Mesendoderm (in vitro differentiated cells): ENCODE data around the gene NDUFAF5.

ENCODE experiments used
- DNase-seq: peaks from one replicate; pipeline ENCODE4 v3.0.0; 2013
- H2AK5ac ChIP-seq: 2 replicates; pipeline ENCODE4 v1.6.1; 2013; ENCODE audit warnings: low read length, inconsistent platforms
- H2BK120ac ChIP-seq: 2 replicates; pipeline ENCODE4 v1.6.1; 2013; ENCODE audit warnings: low read depth, mild to moderate bottlenecking, low read length, moderate library complexity, mixed read lengths
- H2BK15ac ChIP-seq: replicated peaks from 2 replicates; pipeline ENCODE4 v1.6.1; 2013; ENCODE audit warnings: low read depth, mild to moderate bottlenecking, moderate library complexity
- H2BK5ac ChIP-seq: 2 replicates; pipeline ENCODE4 v1.6.1; 2013; ENCODE audit warnings: low read length, inconsistent platforms
- H3K18ac ChIP-seq: 2 replicates; pipeline ENCODE4 v1.6.1; 2013; ENCODE audit warnings: mild to moderate bottlenecking, low read length, mixed read lengths
- H3K23ac ChIP-seq: one replicate; pipeline ENCODE4 v1.6.1; 2013; ENCODE audit warnings: low read length
- H3K27ac ChIP-seq: 2 replicates; pipeline ENCODE4 v1.5.1; 2013; ENCODE audit warnings: low read depth, mild to moderate bottlenecking, inconsistent platforms, low read length, moderate library complexity
- H3K27me3 ChIP-seq: 2 replicates; pipeline ENCODE4 v1.6.1; 2013; ENCODE audit warnings: low read length, control low read depth, mild to moderate bottlenecking, inconsistent platforms; ENCODE audit not compliant: insufficient read depth, poor library complexity
- H3K36me3 ChIP-seq: 2 replicates; pipeline ENCODE4 v1.6.1; 2013; ENCODE audit warnings: low read length, inconsistent platforms; ENCODE audit not compliant: control insufficient read depth, insufficient read depth
- H3K4ac ChIP-seq: one replicate; pipeline ENCODE4 v1.6.1; 2013; ENCODE audit warnings: low read depth, mild to moderate bottlenecking, low read length, moderate library complexity
- H3K4me1 ChIP-seq: 2 replicates; pipeline ENCODE4 v1.6.1; 2013; ENCODE audit warnings: low read depth, low read length, inconsistent platforms; ENCODE audit not compliant: control insufficient read depth
- H3K4me2 ChIP-seq: 2 replicates; pipeline ENCODE4 v1.6.1; 2013; ENCODE audit warnings: low read length
- H3K4me3 ChIP-seq: 2 replicates; pipeline ENCODE4 v1.5.1; 2013; ENCODE audit warnings: mild to moderate bottlenecking, low read length
- H3K56ac ChIP-seq: one replicate; pipeline ENCODE4 v1.6.1; 2013; ENCODE audit warnings: low read length
- H3K79me1 ChIP-seq: 2 replicates; pipeline ENCODE4 v1.6.1; 2013; ENCODE audit warnings: low read length, inconsistent platforms
- H3K79me2 ChIP-seq: 2 replicates; pipeline ENCODE4 v1.6.1; 2013; ENCODE audit warnings: mild to moderate bottlenecking, low read length; ENCODE audit not compliant: control insufficient read depth, insufficient read depth
- H3K9ac ChIP-seq: 2 replicates; pipeline ENCODE4 v1.6.1; 2013; ENCODE audit warnings: low read length, inconsistent platforms
- H4K5ac ChIP-seq: one replicate; pipeline ENCODE4 v1.6.1; 2013; ENCODE audit warnings: low read length
- H4K8ac ChIP-seq: one replicate; pipeline ENCODE4 v1.6.1; 2013; ENCODE audit warnings: low read depth, mild to moderate bottlenecking, control low read depth, low read length, moderate library complexity
- WGBS: extraction: QIAGEN DNeasy Blood & Tissue Kit; methylation state at CpG from one replicate; pipeline ENCODE4 v1.1.7; 2013; ENCODE audit warnings: low lambda C conversion rate, missing lambda C conversion rate; ENCODE audit not compliant: insufficient coverage; ENCODE audit errors: extremely low coverage; 5-methylcytosine and 5-hydroxymethylcytosine counted together

Gene NDUFAF5

GRCh38 chr20:13793001-13793400 lies 8.2 kb downstream of the NDUFAF5 start:
- no peak overlapping the region for H2AK5ac ChIP-seq
- H3K4me3 ChIP-seq, result no peak overlapping the region
- H3K23ac ChIP-seq, result no peak overlapping the region
- H3K79me1 ChIP-seq, result peaks cover 2% of the 10 kb centered on the region
- no peak overlapping the region for H2BK5ac ChIP-seq
- no peak overlapping the region for H3K18ac ChIP-seq
- no peak overlapping the region for H3K4ac ChIP-seq
- H3K79me2 ChIP-seq, result no peaks in the 10 kb centered on the region
- no CpG with 5 or more reads among the region's 1 CpG for WGBS
- no peak overlapping the region for H4K8ac ChIP-seq
- no peak overlapping the region for H3K56ac ChIP-seq
- DNase-seq, result no peak
- H3K27ac ChIP-seq, result no peak overlapping the region
- H3K36me3 ChIP-seq, result peaks cover 8% of the 10 kb centered on the region
- no peak overlapping the region for H3K9ac ChIP-seq
- H3K4me1 ChIP-seq, result no peaks in the 10 kb centered on the region
- H2BK15ac ChIP-seq, result no peak overlapping the region
- H3K27me3 ChIP-seq, result no peaks in the 10 kb centered on the region
- H3K4me2 ChIP-seq, result no peak overlapping the region
- H2BK120ac ChIP-seq, result no peak overlapping the region
- H4K5ac ChIP-seq, result no peak overlapping the region

- Histone ChIP-seq H2BK15ac (no peak overlapping the region), H3K23ac (no peak overlapping the region), H3K27me3 (no peaks in the 10 kb centered on the region), H3K56ac (no peak overlapping the region), H3K4me2 (no peak overlapping the region), H3K79me1 (peaks cover 2% of the 10 kb centered on the region), H3K27ac (no peak overlapping the region), H3K36me3 (peaks cover 8% of the 10 kb centered on the region), H4K8ac (no peak overlapping the region), H3K9ac (no peak overlapping the region), H3K4me1 (no peaks in the 10 kb centered on the region), H3K4me3 (no peak overlapping the region), H2BK5ac (no peak overlapping the region), H3K79me2 (no peaks in the 10 kb centered on the region), H3K18ac (no peak overlapping the region), H3K4ac (no peak overlapping the region), H4K5ac (no peak overlapping the region), H2AK5ac (no peak overlapping the region), H2BK120ac (no peak overlapping the region)
- WGBS, result no CpG with 5 or more reads among the region's 6 CpGs
- DNase-seq, result no peak
Observed at GRCh38 chr20:13794667-13795066, 9.8 kb downstream of the NDUFAF5 start.

DNA sequence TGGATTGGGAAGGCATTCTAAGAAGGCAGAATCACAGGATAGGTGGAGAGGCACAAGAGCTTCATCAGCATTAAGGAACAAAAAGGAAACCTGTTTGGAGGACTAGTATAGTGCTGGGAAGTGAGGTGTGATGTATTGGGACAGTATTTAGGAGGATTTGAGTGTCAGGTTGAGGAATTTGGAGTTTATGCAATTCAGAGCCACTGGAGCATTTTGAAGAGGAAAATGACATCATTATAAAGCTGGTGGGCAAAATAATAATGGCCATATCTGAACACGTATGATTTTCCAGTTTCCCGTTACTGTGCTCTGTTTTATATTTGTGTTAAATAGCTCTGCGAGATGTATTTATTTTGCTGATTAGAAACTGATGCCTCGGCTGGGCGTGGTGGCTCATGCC lies 14.2 kb downstream of the NDUFAF5 start:
- no peak overlapping the region for H3K18ac ChIP-seq
- no peaks in the 10 kb centered on the region for H3K4me1 ChIP-seq
- no peak overlapping the region for H3K4ac ChIP-seq
- no peak overlapping the region for H3K23ac ChIP-seq
- no peak overlapping the region for H3K56ac ChIP-seq
- no peak overlapping the region for H2BK120ac ChIP-seq
- no peaks in the 10 kb centered on the region for H3K27me3 ChIP-seq
- no peak overlapping the region for H2AK5ac ChIP-seq
- H2BK5ac ChIP-seq, result no peak overlapping the region
- no peak for DNase-seq
- H2BK15ac ChIP-seq, result no peak overlapping the region
- no peak overlapping the region for H3K4me3 ChIP-seq
- no peak overlapping the region for H4K5ac ChIP-seq
- no peak overlapping the region for H3K4me2 ChIP-seq
- no peak overlapping the region for H3K27ac ChIP-seq
- no peaks in the 10 kb centered on the region for H3K79me1 ChIP-seq
- H3K79me2 ChIP-seq, result no peaks in the 10 kb centered on the region
- H3K9ac ChIP-seq, result no peak overlapping the region
- peaks cover 7% of the 10 kb centered on the region for H3K36me3 ChIP-seq
- no CpG with 5 or more reads among the region's 5 CpGs for WGBS
- H4K8ac ChIP-seq, result no peak overlapping the region

- Histone ChIP-seq H3K27me3 (no peaks in the 10 kb centered on the region), H3K23ac (no peak overlapping the region), H3K36me3 (peaks cover 7% of the 10 kb centered on the region), H2BK15ac (no peak overlapping the region), H3K4ac (no peak overlapping the region), H4K5ac (no peak overlapping the region), H3K9ac (no peak overlapping the region), H4K8ac (no peak overlapping the region), H3K4me3 (no peak overlapping the region), H3K79me1 (no peaks in the 10 kb centered on the region), H3K79me2 (no peaks in the 10 kb centered on the region), H3K56ac (no peak overlapping the region), H2BK120ac (no peak overlapping the region), H3K18ac (no peak overlapping the region), H3K27ac (no peak overlapping the region), H3K4me2 (no peak overlapping the region), H3K4me1 (no peaks in the 10 kb centered on the region), H2BK5ac (no peak overlapping the region), H2AK5ac (no peak overlapping the region)
- no peak for DNase-seq
- 100% methylated on average over 1 of the region's 2 CpGs for WGBS
Observed at GRCh38 chr20:13799974-13800373, 15.1 kb downstream of the NDUFAF5 start.

GRCh38 chr20:13800728-13801134 lies 15.9 kb downstream of the NDUFAF5 start:
- no peak overlapping the region for H3K18ac ChIP-seq
- WGBS, result no CpG with 5 or more reads among the region's 7 CpGs
- DNase-seq, result no peak
- H3K79me2 ChIP-seq, result no peaks in the 10 kb centered on the region
- H3K4me1 ChIP-seq, result no peaks in the 10 kb centered on the region
- no peak overlapping the region for H3K4me2 ChIP-seq
- no peaks in the 10 kb centered on the region for H3K27me3 ChIP-seq
- H3K23ac ChIP-seq, result no peak overlapping the region
- H2BK120ac ChIP-seq, result no peak overlapping the region
- no peak overlapping the region for H3K9ac ChIP-seq
- H4K8ac ChIP-seq, result no peak overlapping the region
- H3K4ac ChIP-seq, result no peak overlapping the region
- no peak overlapping the region for H2BK5ac ChIP-seq
- H2BK15ac ChIP-seq, result no peak overlapping the region
- H3K36me3 ChIP-seq, result peaks cover 7% of the 10 kb centered on the region
- no peak overlapping the region for H3K27ac ChIP-seq
- no peak overlapping the region for H4K5ac ChIP-seq
- H3K56ac ChIP-seq, result no peak overlapping the region
- no peak overlapping the region for H2AK5ac ChIP-seq
- H3K79me1 ChIP-seq, result no peaks in the 10 kb centered on the region
- no peak overlapping the region for H3K4me3 ChIP-seq

- Histone ChIP-seq H3K4ac (no peak overlapping the region), H2BK15ac (no peak overlapping the region), H3K79me1 (peaks cover 1% of the 10 kb centered on the region), H2BK5ac (no peak overlapping the region), H3K79me2 (no peaks in the 10 kb centered on the region), H2AK5ac (no peak overlapping the region), H3K56ac (no peak overlapping the region), H3K36me3 (peaks cover 26% of the 10 kb centered on the region), H4K5ac (no peak overlapping the region), H3K27ac (no peak overlapping the region), H3K4me3 (no peak overlapping the region), H4K8ac (no peak overlapping the region), H3K4me1 (no peaks in the 10 kb centered on the region), H3K27me3 (no peaks in the 10 kb centered on the region), H3K18ac (no peak overlapping the region), H2BK120ac (no peak overlapping the region), H3K23ac (no peak overlapping the region), H3K4me2 (no peak overlapping the region), H3K9ac (no peak overlapping the region)
- no CpG with 5 or more reads among the region's 2 CpGs for WGBS
- DNase-seq, result no peak
Observed at GRCh38 chr20:13809373-13809772, 24.5 kb downstream of the NDUFAF5 start.
